CD4-positive, alpha-beta T cell treated with Interleukin-15 for 4 hours (primary cell): ENCODE results near the gene PPP1R14C.

Source experiments
- DNase-seq: peaks from one replicate; pipeline ENCODE4 v3.0.0-alpha.2; 2020; ENCODE audit warnings: low spot score

The PPP1R14C gene

DNA sequence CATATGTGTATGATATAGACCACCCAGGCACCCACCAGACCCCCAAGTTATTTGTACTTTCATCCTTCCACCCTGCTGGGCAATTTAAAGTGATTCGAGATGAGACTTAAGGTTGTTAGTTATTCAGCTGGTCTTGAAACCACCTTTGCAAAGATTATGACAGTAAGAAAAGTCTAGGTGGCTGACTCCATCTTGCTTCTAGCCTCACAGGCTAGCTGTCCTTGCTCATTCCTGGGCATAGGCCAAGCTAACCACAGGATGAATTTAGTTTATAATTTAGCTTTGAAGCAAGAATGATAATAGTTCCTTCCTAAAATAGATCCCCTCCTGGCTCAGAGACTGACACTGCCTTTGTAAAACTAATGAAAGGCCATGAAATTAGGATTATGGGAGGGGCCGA is 154.0 kb downstream of the PPP1R14C start:
- DNase-seq, result no peak

DNA sequence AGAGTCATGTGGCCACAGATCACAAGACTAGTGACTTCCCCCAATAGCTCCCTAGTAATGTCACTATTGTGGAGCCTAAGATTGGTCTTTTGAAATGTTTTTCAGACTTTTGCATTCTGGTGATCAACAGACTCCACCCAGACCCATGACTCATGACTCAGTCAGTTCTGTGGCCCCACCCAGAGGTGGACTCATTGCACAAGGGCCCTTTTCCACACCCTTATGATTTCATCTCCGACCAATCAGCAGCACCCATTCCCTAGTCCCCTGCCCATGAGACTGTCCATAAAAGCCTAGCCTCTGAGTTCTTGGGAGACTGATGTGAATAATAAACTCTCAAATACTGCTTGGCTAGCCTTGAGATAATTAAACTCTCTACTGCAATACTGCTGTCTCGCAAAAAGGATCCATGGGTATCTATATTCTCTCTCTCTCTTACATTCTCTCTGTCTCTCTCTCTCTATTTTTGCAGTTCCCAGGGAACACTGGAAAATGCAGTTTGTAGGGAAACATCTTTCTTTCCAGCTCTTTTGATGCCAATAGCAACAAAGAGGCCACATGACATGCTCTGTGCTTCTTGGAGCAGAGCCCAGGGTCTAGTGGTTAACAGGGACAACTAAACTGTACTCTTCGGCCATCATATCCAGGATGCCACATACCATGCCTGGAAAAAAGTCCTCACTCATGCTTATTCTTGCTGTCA is 154.6 kb downstream of the PPP1R14C start:
- DNase-seq, result no peak

DNA sequence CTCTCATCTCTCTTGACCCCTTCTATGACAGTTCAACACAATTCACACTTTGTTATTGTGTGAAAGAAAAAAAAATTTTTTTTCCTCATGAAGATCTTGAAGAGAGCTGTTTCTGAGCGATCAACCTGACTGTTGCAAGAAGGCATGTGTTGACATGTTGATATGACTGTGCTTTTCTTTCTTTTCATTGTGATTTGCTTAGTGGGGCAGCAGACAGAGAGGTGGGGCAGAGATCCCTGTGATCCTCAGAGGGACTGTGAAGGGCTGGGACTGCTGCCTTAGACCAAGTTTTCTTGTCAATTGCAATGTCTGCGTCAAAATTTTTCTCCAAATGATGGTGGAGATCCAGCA is 155.2 kb downstream of the PPP1R14C start:
- DNase-seq, result no peak

DNA sequence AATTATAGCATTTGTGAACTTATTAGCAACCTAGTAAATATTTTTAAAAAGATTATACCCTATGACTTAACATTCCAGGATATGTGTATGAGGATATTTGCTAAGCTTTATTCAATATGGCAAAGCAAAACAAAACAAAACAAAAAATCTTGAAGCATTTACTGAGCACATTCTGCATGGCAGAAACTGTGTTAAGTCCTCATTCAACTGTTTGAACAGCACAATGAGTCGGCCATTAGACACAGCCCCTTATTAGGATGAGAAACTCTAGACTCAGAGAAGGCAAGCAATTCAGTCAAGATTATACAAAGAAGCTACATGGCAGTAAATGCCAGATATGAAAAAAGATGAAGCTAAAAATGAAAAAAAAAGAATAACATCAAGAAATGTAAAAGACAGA is 155.8 kb downstream of the PPP1R14C start:
- no peak for DNase-seq
